CD1c-positive myeloid dendritic cell (primary cell): ENCODE data around the gene ULK4.
"Not testable (repeated sequence)": the region's sequence is repeated elsewhere in the genome, so short reads cannot be mapped to it uniquely, and the experiment has no call there.

Experiments used
- DNase-seq: peaks from one replicate; pipeline ENCODE4 v3.0.0-alpha.2; 2016; ENCODE audit errors: extremely low spot score

ULK4 gene

GRCh38 chr3:41317298-41317697, 644.6 kb downstream of the ULK4 start:
- no peak for DNase-seq

GRCh38 chr3:41315126-41315525, 646.8 kb downstream of the ULK4 start:
- no peak for DNase-seq

- DNase-seq, result no peak
Measured at GRCh38 chr3:41308119-41308518, 653.8 kb downstream of the ULK4 start.

- DNase-seq, result no peak
Measured at GRCh38 chr3:41307065-41307464, 654.8 kb downstream of the ULK4 start.

GRCh38 chr3:41304593-41304992, 657.3 kb downstream of the ULK4 start:
- no peak for DNase-seq

- DNase-seq, result no peak
Measured at GRCh38 chr3:41302295-41302694, 659.6 kb downstream of the ULK4 start.

- no peak for DNase-seq
Measured at GRCh38 chr3:41301548-41301947, 660.4 kb downstream of the ULK4 start.

- DNase-seq, result no peak
Measured at GRCh38 chr3:41299036-41299435, 662.9 kb downstream of the ULK4 start.

GRCh38 chr3:41297750-41298149, 664.2 kb downstream of the ULK4 start:
- DNase-seq, result no peak

- no peak for DNase-seq
Measured at GRCh38 chr3:41296556-41296955, 665.3 kb downstream of the ULK4 start.

- no peak for DNase-seq
Measured at GRCh38 chr3:41295740-41296139, 666.2 kb downstream of the ULK4 start.

GRCh38 chr3:41293169-41293681, 668.7 kb downstream of the ULK4 start:
- no peak for DNase-seq

- no peak for DNase-seq
Measured at GRCh38 chr3:41290736-41291135, 671.2 kb downstream of the ULK4 start.

- no peak for DNase-seq
Measured at GRCh38 chr3:41290306-41290705, 671.6 kb downstream of the ULK4 start.

GRCh38 chr3:41288785-41289184, 673.1 kb downstream of the ULK4 start:
- no peak for DNase-seq

- no peak for DNase-seq
Measured at GRCh38 chr3:41286305-41286704, 675.6 kb downstream of the ULK4 start.

GRCh38 chr3:41284934-41285333, 677.0 kb downstream of the ULK4 start:
- not testable (repeated sequence) for DNase-seq

GRCh38 chr3:41277790-41278465, 684.0 kb downstream of the ULK4 start:
- no peak for DNase-seq

- no peak for DNase-seq
Measured at GRCh38 chr3:41276191-41276590, 685.7 kb downstream of the ULK4 start.

- no peak for DNase-seq
Measured at GRCh38 chr3:41274944-41275668, 686.8 kb downstream of the ULK4 start.

GRCh38 chr3:41272667-41273066, 689.2 kb downstream of the ULK4 start:
- DNase-seq, result no peak

- no peak for DNase-seq
Measured at GRCh38 chr3:41267975-41268640, 693.8 kb downstream of the ULK4 start.

- DNase-seq, result no peak
Measured at GRCh38 chr3:41265823-41266273, 696.1 kb downstream of the ULK4 start.
